ENCODE data around the gene ATP5F1C. TPM values are rescaled to one million over a fixed set of nuclear protein-coding genes. Genes with fewer than 3 reads are reported as not detected.
"Not testable (repeated sequence)": the region's sequence is repeated elsewhere in the genome, so short reads cannot be mapped to it uniquely, and the experiment has no call there.

Gene ATP5F1C
- total RNA-seq, 1 experiment from 2014 or later = 304 TPM

- DNase-seq (ENCODE audit: low read depth) = no peak
Observed at GRCh38 chr10:7794251-7795026, 6.5 kb downstream of the ATP5F1C start.

- DNase-seq (ENCODE audit: low read depth) = peak; percentile 19
Observed at GRCh38 chr10:7795605-7796004, 7.6 kb downstream of the ATP5F1C start.

- peak; percentile 91 for DNase-seq (ENCODE audit: low read depth)
Observed at GRCh38 chr10:7797582-7797981, 9.6 kb downstream of the ATP5F1C start.

- no peak for DNase-seq (ENCODE audit: low read depth)
Observed at GRCh38 chr10:7802606-7803005, 14.6 kb downstream of the ATP5F1C start.

- DNase-seq (ENCODE audit: low read depth) = no peak
Observed at GRCh38 chr10:7804216-7804615, 16.2 kb downstream of the ATP5F1C start.

- DNase-seq (ENCODE audit: low read depth) = no peak
Observed at GRCh38 chr10:7804741-7805140, 16.8 kb downstream of the ATP5F1C start.

- no peak for DNase-seq (ENCODE audit: low read depth)
Observed at GRCh38 chr10:7808686-7809267, 20.8 kb downstream of the ATP5F1C start.

- no peak for DNase-seq (ENCODE audit: low read depth)
Observed at GRCh38 chr10:7810443-7810842, 22.5 kb downstream of the ATP5F1C start.

GRCh38 chr10:7811000-7811399, 23.0 kb downstream of the ATP5F1C start:
- DNase-seq (ENCODE audit: low read depth) = no peak

- DNase-seq (ENCODE audit: low read depth) = not testable (repeated sequence)
Observed at GRCh38 chr10:7811743-7812142, 23.8 kb downstream of the ATP5F1C start.

GRCh38 chr10:7813481-7813880, 25.5 kb downstream of the ATP5F1C start:
- DNase-seq (ENCODE audit: low read depth) = no peak

- no peak for DNase-seq (ENCODE audit: low read depth)
Observed at GRCh38 chr10:7817576-7817975, 29.6 kb downstream of the ATP5F1C start.

- DNase-seq (ENCODE audit: low read depth) = no peak
Observed at GRCh38 chr10:7817984-7818294, 30.0 kb downstream of the ATP5F1C start.

- peak; percentile 77 for DNase-seq (ENCODE audit: low read depth)
Observed at GRCh38 chr10:7818295-7819120, 30.5 kb downstream of the ATP5F1C start, which contains the start of gene TAF3. Gene TAF3, plus strand, starts transcription at chr10:7818505. Its CDS starts 205 bp downstream, at chr10:7818710.

- peak; percentile 39 for DNase-seq (ENCODE audit: low read depth)
Observed at GRCh38 chr10:7819121-7819460, 31.1 kb downstream of the ATP5F1C start.

GRCh38 chr10:7824251-7824650, 36.3 kb downstream of the ATP5F1C start:
- DNase-seq (ENCODE audit: low read depth) = no peak

GRCh38 chr10:7826971-7827370, 39.0 kb downstream of the ATP5F1C start:
- peak; percentile 50 for DNase-seq (ENCODE audit: low read depth)

- DNase-seq (ENCODE audit: low read depth) = no peak
Observed at GRCh38 chr10:7829289-7829834, 41.4 kb downstream of the ATP5F1C start.

GRCh38 chr10:7832060-7832459, 44.1 kb downstream of the ATP5F1C start:
- no peak for DNase-seq (ENCODE audit: low read depth)

GRCh38 chr10:7833210-7833609, 45.2 kb downstream of the ATP5F1C start:
- DNase-seq (ENCODE audit: low read depth) = peak; percentile 4

GRCh38 chr10:7834262-7834661, 46.3 kb downstream of the ATP5F1C start:
- no peak for DNase-seq (ENCODE audit: low read depth)

GRCh38 chr10:7836571-7836970, 48.6 kb downstream of the ATP5F1C start:
- no peak for DNase-seq (ENCODE audit: low read depth)

Measured in LHCN-M2 (cell line).